A673 (cell line): ENCODE measurements around the gene SMAD9. TPM values are rescaled to one million over a fixed set of nuclear protein-coding genes. Genes with fewer than 3 reads are reported as not detected.

ENCODE experiments used
- BruUV-seq: library from RNA; stranded (reverse); fragments of 400-500 nt; replicated peaks from 2 replicates; lab custom pipeline; 2021; lab: Mats Ljungman, UMichigan
- CTCF ChIA-PET: fragments of 300-600 bp; sonication (Branson Sonifier 250); formaldehyde crosslinking; loops from one replicate; lab custom pipeline; 2022; ENCODE audit warnings: antibody characterized with exemption; lab: Charles Lee
- POLR2A ChIA-PET: fragments of 300-600 bp; sonication (Branson Sonifier 250); formaldehyde crosslinking; loops from one replicate; lab custom pipeline; 2022; ENCODE audit warnings: antibody characterized with exemption; ENCODE audit not compliant: low non-redundant PET; lab: Charles Lee
- DNase-seq: peaks from one replicate; pipeline ENCODE4 v3.0.0-alpha.2; 2015; ENCODE audit warnings: low spot score
- H3K27ac ChIP-seq: fragments of 200-600 bp; sonication (generic); 2 replicates; pipeline ENCODE4 v1.5.1; 2016; ENCODE audit warnings: mixed run types, low read depth, mild to moderate bottlenecking, mixed read lengths, antibody characterized with exemption, low read length; ENCODE audit not compliant: poor library complexity, severe bottlenecking
- H3K27me3 ChIP-seq: fragments of 200-600 bp; sonication (generic); replicated peaks from 2 replicates; pipeline ENCODE4 v1.6.1; 2017; ENCODE audit warnings: mixed run types, low read depth, mild to moderate bottlenecking, mixed read lengths, antibody characterized with exemption, low read length; ENCODE audit not compliant: insufficient read depth, poor library complexity
- H3K36me3 ChIP-seq: fragments of 200-600 bp; sonication (generic); 2 replicates; pipeline ENCODE4 v1.6.1; 2016; ENCODE audit warnings: mixed run types, mild to moderate bottlenecking, mixed read lengths, antibody characterized with exemption, low read length; ENCODE audit not compliant: insufficient read depth, poor library complexity, severe bottlenecking
- H3K4me1 ChIP-seq: fragments of 200-600 bp; sonication (generic); 2 replicates; pipeline ENCODE4 v1.6.1; 2017; ENCODE audit warnings: mixed run types, mild to moderate bottlenecking, mixed read lengths, antibody characterized with exemption, low read length; ENCODE audit not compliant: insufficient read depth, poor library complexity, severe bottlenecking
- H3K4me3 ChIP-seq: fragments of 200-600 bp; sonication (generic); 2 replicates; pipeline ENCODE4 v1.5.1; 2016; ENCODE audit warnings: low read depth, mixed run types, mild to moderate bottlenecking, mixed read lengths, low read length; ENCODE audit not compliant: poor library complexity, severe bottlenecking
- H3K9me3 ChIP-seq: fragments of 200-600 bp; sonication (generic); 2 replicates; pipeline ENCODE4 v1.6.1; 2016; ENCODE audit warnings: mixed run types, low read depth, mild to moderate bottlenecking, mixed read lengths, antibody characterized with exemption, low read length; ENCODE audit not compliant: poor library complexity, severe bottlenecking
- CTCF ChIP-seq: fragments of 300-800, 200-600 bp; sonication (generic); conservative IDR thresholded peaks from 2 replicates; pipeline ENCODE4 v1.5.1; 2017; ENCODE audit warnings: low read depth, mild to moderate bottlenecking, antibody characterized with exemption, low read length, moderate library complexity, mixed read lengths
- EZH2 ChIP-seq: fragments of 200-600 bp; sonication (generic); IDR thresholded peaks from 2 replicates; pipeline ENCODE4 v1.6.1; 2017; ENCODE audit warnings: borderline replicate concordance, low read depth, mild to moderate bottlenecking, mixed read lengths, antibody characterized with exemption, low read length; ENCODE audit not compliant: poor library complexity, severe bottlenecking
- intact Hi-C: fragments of 100-400 bp; cut with micrococcal nuclease; formaldehyde crosslinking; loops from one replicate; pipeline ENCODE4 v1.10.0; 2022; ENCODE audit not compliant: unreplicated experiment
- total RNA-seq: library from RNA; stranded (reverse); gene quantifications from 2 replicates; pipeline ENCODE4 v1.2.3, GENCODE V29; 2021

Gene SMAD9
- total RNA-seq, 1 experiment from 2014 or later: 23.3 TPM

GRCh38 chr13:36910545-36910944 lies 9.5 kb downstream of the SMAD9 start:
- intact Hi-C loops: no loop called here
- no peak for DNase-seq
- ChIA-PET CTCF (no interaction called here), POLR2A (no interaction called here)
- no TSS peak for BruUV-seq
- Histone ChIP-seq H3K9me3 (no peaks in the 10 kb centered on the region), H3K27me3 (no peaks in the 10 kb centered on the region), H3K36me3 (no peaks in the 10 kb centered on the region), H3K27ac (no peak overlapping the region), H3K4me1 (peaks cover 56% of the 10 kb centered on the region), H3K4me3 (no peak overlapping the region)
- TF ChIP-seq EZH2 (no peak), CTCF (no peak)

GRCh38 chr13:36907821-36908220 lies 12.2 kb downstream of the SMAD9 start:
- BruUV-seq: no TSS peak
- POLR2A ChIA-PET: no interaction called here

GRCh38 chr13:36907266-36907665 lies 12.8 kb downstream of the SMAD9 start:
- POLR2A ChIA-PET: no interaction called here

More at GRCh38 chr13:36907821-36908220, 12.2 kb downstream of the SMAD9 start:
- intact Hi-C loops: no loop called here
- no peak overlapping the region for H3K4me3 ChIP-seq
- no peaks in the 10 kb centered on the region for H3K36me3 ChIP-seq
- H3K27me3 ChIP-seq: no peaks in the 10 kb centered on the region
- peak overlapping the region; percentile 38 for H3K27ac ChIP-seq
- H3K4me1 ChIP-seq: peaks cover 45% of the 10 kb centered on the region
- no peaks in the 10 kb centered on the region for H3K9me3 ChIP-seq
- TF ChIP-seq CTCF (no peak), EZH2 (no peak)
- CTCF ChIA-PET: no interaction called here
- DNase-seq: no peak

More at GRCh38 chr13:36907266-36907665, 12.8 kb downstream of the SMAD9 start:
- CTCF ChIA-PET: no interaction called here
- Histone ChIP-seq H3K4me1 (peaks cover 40% of the 10 kb centered on the region), H3K36me3 (no peaks in the 10 kb centered on the region), H3K4me3 (no peak overlapping the region), H3K27ac (no peak overlapping the region), H3K9me3 (no peaks in the 10 kb centered on the region), H3K27me3 (no peaks in the 10 kb centered on the region)
- TF ChIP-seq CTCF (no peak), EZH2 (no peak)
- intact Hi-C loops: no loop called here
- no TSS peak for BruUV-seq
- no peak for DNase-seq
